Breast epithelium (tissue), 4 donors: ENCODE results near the gene KYNU. TPM values are rescaled to one million over a fixed set of nuclear protein-coding genes. Genes with fewer than 3 reads are reported as not detected.

Experiments
- DNase-seq, 2 donors: peaks; one replicate each; pipeline ENCODE4 v3.0.0-alpha.2; 2019; ENCODE audit warnings: low spot score in 2 of 2
- H3K27ac ChIP-seq, 2 donors: fragments of 200-600 bp; sonication (generic) in 1 of 2; one replicate each; pipeline ENCODE4 v1.5.1; 2016 to 2019; ENCODE audit warnings: mild to moderate bottlenecking in 1 of 2
- H3K27me3 ChIP-seq, 2 donors: fragments of 200-600 bp; sonication (generic) in 1 of 2; one replicate each; pipeline versions ENCODE4 v1.5.1 to v1.6.0; 2017 to 2019; ENCODE audit warnings: control low read depth in 1 of 2, mild to moderate bottlenecking in 1 of 2
- H3K36me3 ChIP-seq: fragments of 200-600 bp; one replicate; pipeline ENCODE4 v1.5.1; 2019
- H3K4me1 ChIP-seq, 2 donors: fragments of 200-600 bp; sonication (generic); one replicate each; pipeline ENCODE4 v1.5.1; 2016 to 2019; ENCODE audit warnings: control low read depth in 1 of 2
- H3K4me3 ChIP-seq, 3 donors: fragments of 200-600 bp; sonication (generic); 1 replicate in 2 of 3; 2 replicates in 1 of 3; pipeline ENCODE4 v1.5.1; 2016 to 2019; ENCODE audit warnings: mild to moderate bottlenecking in 3 of 3, moderate library complexity in 2 of 3
- H3K9me3 ChIP-seq, 2 donors: fragments of 200-600 bp; sonication (generic) in 1 of 2; one replicate each; pipeline ENCODE4 v1.5.1; 2016 to 2019; ENCODE audit warnings: control low read depth in 1 of 2
- CTCF ChIP-seq, 3 donors: fragments of 450-650 bp; IDR thresholded peaks; one replicate each; pipeline ENCODE4 v1.5.1; 2016 to 2017; ENCODE audit warnings: antibody characterized with exemption in 3 of 3, mild to moderate bottlenecking in 3 of 3, moderate library complexity in 3 of 3
- POLR2A ChIP-seq: fragments of 450-650 bp; IDR thresholded peaks from one replicate; pipeline ENCODE4 v1.6.1; 2016; ENCODE audit warnings: antibody characterized with exemption, mild to moderate bottlenecking, moderate library complexity
- POLR2AphosphoS5 ChIP-seq, 3 donors: sonication (generic); formaldehyde crosslinking; IDR thresholded peaks; one replicate each; pipeline ENCODE4 v1.6.1; 2017; ENCODE audit warnings: antibody characterized with exemption in 3 of 3
- intact Hi-C: fragments of 100-400 bp; cut with DNase I; formaldehyde crosslinking; loops from one replicate; pipeline ENCODE4 v1.15.1; 2023; ENCODE audit warnings: low total_unique reads
- total RNA-seq, 3 donors: library from RNA; depleted of rRNA; stranded (reverse); fragments of >200 nt; gene quantifications; one replicate each; pipeline ENCODE4 v1.1.0, GENCODE V29; 2016

Gene KYNU
- total RNA-seq, 3 donors from 2014 or later: 6.9 to 13.1 (median 11.7) TPM

- Histone ChIP-seq H3K9me3 (peaks cover 4% of the 10 kb centered on the region in 2 donors), H3K36me3 (no peaks in the 10 kb centered on the region), H3K4me1 (no peaks in the 10 kb centered on the region), H3K27ac (no peak overlapping the region), H3K4me3 (no peak overlapping the region), H3K27me3 (no peaks in the 10 kb centered on the region)
- no peak for TF ChIP-seq POLR2A
- no peak for TF ChIP-seq CTCF (IDR thresholded peaks at IDR 0.05)
- no peak for DNase-seq
- intact Hi-C loops: no loop called here
These were observed 198.2 kb downstream of the KYNU start for GRCh38 chr2:143075711-143076110.

- Histone ChIP-seq H3K36me3 (no peaks in the 10 kb centered on the region), H3K4me3 (no peak overlapping the region), H3K9me3 (peaks cover 4% of the 10 kb centered on the region in 2 donors), H3K27me3 (no peaks in the 10 kb centered on the region), H3K4me1 (no peaks in the 10 kb centered on the region), H3K27ac (no peak overlapping the region)
- no peak for TF ChIP-seq CTCF (IDR thresholded peaks at IDR 0.05)
- TF ChIP-seq POLR2A: no peak
- no peak for TF ChIP-seq POLR2AphosphoS5 (IDR thresholded peaks at IDR 0.05)
- DNase-seq: no peak
- intact Hi-C loops: no loop called here
These were observed 200.6 kb downstream of the KYNU start for GRCh38 chr2:143078104-143078503.

- TF ChIP-seq POLR2AphosphoS5 (IDR thresholded peaks at IDR 0.05) (no peak), CTCF (IDR thresholded peaks at IDR 0.05) (no peak), POLR2A (no peak)
- Histone ChIP-seq H3K36me3 (no peaks in the 10 kb centered on the region), H3K27ac (no peak overlapping the region), H3K4me1 (no peaks in the 10 kb centered on the region), H3K9me3 (no peaks in the 10 kb centered on the region), H3K4me3 (no peak overlapping the region), H3K27me3 (no peaks in the 10 kb centered on the region)
- intact Hi-C loops: no loop called here
- DNase-seq: no peak
These were observed 204.2 kb downstream of the KYNU start for GRCh38 chr2:143081616-143082015.

- Histone ChIP-seq H3K36me3 (no peaks in the 10 kb centered on the region), H3K4me1 (no peaks in the 10 kb centered on the region), H3K27me3 (no peaks in the 10 kb centered on the region), H3K27ac (no peak overlapping the region), H3K9me3 (no peaks in the 10 kb centered on the region), H3K4me3 (no peak overlapping the region)
- TF ChIP-seq POLR2A (no peak), POLR2AphosphoS5 (IDR thresholded peaks at IDR 0.05) (no peak), CTCF (IDR thresholded peaks at IDR 0.05) (no peak)
- intact Hi-C loops: no loop called here
- no peak for DNase-seq
These were observed 206.2 kb downstream of the KYNU start for GRCh38 chr2:143083636-143084035.

- Histone ChIP-seq H3K4me3 (no peak overlapping the region), H3K36me3 (no peaks in the 10 kb centered on the region), H3K27ac (no peak overlapping the region), H3K27me3 (no peaks in the 10 kb centered on the region), H3K4me1 (no peaks in the 10 kb centered on the region), H3K9me3 (no peaks in the 10 kb centered on the region)
- intact Hi-C loops: no loop called here
- TF ChIP-seq CTCF (IDR thresholded peaks at IDR 0.05) (no peak), POLR2A (no peak), POLR2AphosphoS5 (IDR thresholded peaks at IDR 0.05) (no peak)
- no peak for DNase-seq
These were observed 207.0 kb downstream of the KYNU start for GRCh38 chr2:143084462-143084861.
